ENCODE measurements around the gene MYLK2.

Gene MYLK2

GRCh38 chr20:31835977-31836852 lies 17.1 kb downstream of the MYLK2 start:
- DNase-seq (ENCODE audit: low spot score) = no peak

GRCh38 chr20:31836853-31837608 lies 17.9 kb downstream of the MYLK2 start:
- DNase-seq (ENCODE audit: low spot score) = no peak

- DNase-seq (ENCODE audit: low spot score) = no peak
Observed at GRCh38 chr20:31837896-31838397, 18.8 kb downstream of the MYLK2 start.

GRCh38 chr20:31838646-31839292 lies 19.6 kb downstream of the MYLK2 start:
- DNase-seq (ENCODE audit: low spot score) = no peak

- DNase-seq (ENCODE audit: low spot score) = no peak
Observed at GRCh38 chr20:31839782-31840487, 20.8 kb downstream of the MYLK2 start.

GRCh38 chr20:31840906-31841816 lies 22.0 kb downstream of the MYLK2 start:
- DNase-seq (ENCODE audit: low spot score) = no peak

- DNase-seq (ENCODE audit: low spot score) = no peak
Observed at GRCh38 chr20:31841928-31842327, 22.8 kb downstream of the MYLK2 start.

- DNase-seq (ENCODE audit: low spot score) = no peak
Observed at GRCh38 chr20:31842471-31843157, 23.5 kb downstream of the MYLK2 start.

GRCh38 chr20:31843288-31843687 lies 24.1 kb downstream of the MYLK2 start:
- DNase-seq (ENCODE audit: low spot score) = no peak

GRCh38 chr20:31843881-31844280 lies 24.7 kb downstream of the MYLK2 start:
- DNase-seq (ENCODE audit: low spot score) = no peak

- DNase-seq (ENCODE audit: low spot score) = no peak
Observed at GRCh38 chr20:31844737-31845299, 25.7 kb downstream of the MYLK2 start.

GRCh38 chr20:31845300-31845863 lies 26.2 kb downstream of the MYLK2 start, which contains the start of gene FOXS1:
TSS of gene FOXS1 (minus strand) at chr20:31845604. CDS start at chr20:31845542, 62 bp downstream.
- DNase-seq (ENCODE audit: low spot score) = no peak

GRCh38 chr20:31846793-31847138 lies 27.6 kb downstream of the MYLK2 start:
- DNase-seq (ENCODE audit: low spot score) = no peak

- DNase-seq (ENCODE audit: low spot score) = no peak
Observed at GRCh38 chr20:31848088-31848999, 29.2 kb downstream of the MYLK2 start.

- DNase-seq (ENCODE audit: low spot score) = no peak
Observed at GRCh38 chr20:31849306-31849930, 30.3 kb downstream of the MYLK2 start.

- no peak for DNase-seq (ENCODE audit: low spot score)
Observed at GRCh38 chr20:31851240-31851955, 32.2 kb downstream of the MYLK2 start.

GRCh38 chr20:31853481-31853880 lies 34.3 kb downstream of the MYLK2 start:
- no peak for DNase-seq (ENCODE audit: low spot score)

All from HuH-7.5 (cell line).